T-cell (primary cell): Measurements from ENCODE around the gene S100A4. TPM values are rescaled to one million over a fixed set of nuclear protein-coding genes. Genes with fewer than 3 reads are reported as not detected.

ENCODE experiments used
- total RNA-seq, 35 experiments: library from RNA in 6 of 35; stranded (reverse) in 6 of 35; fragments of 120-200 nt in 1 of 35; gene quantifications; one replicate each; pipeline versions ENCODE4 v1.2.1 to v1.2.4 and lab custom pipeline; 2013 to 2026

Gene S100A4
- total RNA-seq, 5 donors from 2014 or later (not counting 1 experiment from before 2014, with no cell fraction given) = 297 to 698 (median 384) TPM

Other genes starting within 250 kb of the S100A4 start
- not detected for gene PGLYRP3, start 232.9 kb downstream of the S100A4 start, total RNA-seq
- not detected for gene PGLYRP4, start 197.0 kb downstream of the S100A4 start, total RNA-seq
- gene S100A9, start 188.0 kb downstream of the S100A4 start, total RNA-seq = 10 to 100 TPM in 1 of 5 donors, 1 to 10 TPM in 2, under 1 TPM in 1, not detected in 1; 0.98 to 11.5 (median 2.5) TPM
- gene S100A12, start 170.2 kb downstream of the S100A4 start, total RNA-seq = 1 to 10 TPM in 1 of 5 donors, not detected in 4; 1.1 TPM
- gene S100A8, start 154.7 kb downstream of the S100A4 start, total RNA-seq = 1 to 10 TPM in 2 of 5 donors, not detected in 3; 1.1 to 3.8 TPM
- gene S100A7A, start 129.3 kb downstream of the S100A4 start, total RNA-seq = not detected
- not detected for gene S100A7, start 85.2 kb downstream of the S100A4 start, total RNA-seq
- gene S100A6, start 9.8 kb downstream of the S100A4 start, total RNA-seq = 100 to 1,000 TPM; 200 to 467 (median 400) TPM
- 1 to 10 TPM in 3 of 5 donors, under 1 TPM in 1, not detected in 1; 0.36 to 1.6 (median 1.2) TPM for gene S100A5, start 4.9 kb downstream of the S100A4 start, total RNA-seq
- gene S100A3, start 3.5 kb upstream of the S100A4 start, total RNA-seq = not detected
- under 1 TPM in 1 of 5 donors, not detected in 4; 0.66 TPM for gene S100A2, start 20.0 kb upstream of the S100A4 start, total RNA-seq
- gene S100A16, start 67.3 kb upstream of the S100A4 start, total RNA-seq = 1 to 10 TPM in 1 of 5 donors, under 1 TPM in 2, not detected in 2; 0.53 to 1.0 (median 0.82) TPM
- gene S100A14, start 70.5 kb upstream of the S100A4 start, total RNA-seq = under 1 TPM in 3 of 5 donors, not detected in 2; 0.35 to 0.70 (median 0.43) TPM
- 1 to 10 TPM; 4.0 to 5.3 (median 4.2) TPM for gene S100A13, start 81.7 kb upstream of the S100A4 start, total RNA-seq
- not detected for gene S100A1, start 82.6 kb upstream of the S100A4 start, total RNA-seq
- gene CHTOP, start 88.3 kb upstream of the S100A4 start, total RNA-seq = 100 to 1,000 TPM in 3 of 5 donors, 10 to 100 TPM in 2; 76.7 to 131 (median 130) TPM
- 10 to 100 TPM; 16.1 to 29.8 (median 26.6) TPM for gene SNAPIN, start 112.9 kb upstream of the S100A4 start, total RNA-seq
- gene ILF2, start 125.2 kb upstream of the S100A4 start, total RNA-seq = 100 to 1,000 TPM in 2 of 5 donors, 10 to 100 TPM in 3; 86.6 to 137 (median 90.0) TPM
- under 1 TPM in 3 of 5 donors, not detected in 2; 0.23 to 0.44 (median 0.35) TPM for gene NPR1, start 132.9 kb upstream of the S100A4 start, total RNA-seq
- 10 to 100 TPM; 45.9 to 57.7 (median 48.5) TPM for gene INTS3, start 182.2 kb upstream of the S100A4 start, total RNA-seq
- gene SLC27A3, start 229.6 kb upstream of the S100A4 start, total RNA-seq = 10 to 100 TPM; 11.0 to 24.5 (median 18.9) TPM